Measurements from ENCODE around the gene TP53BP2. TPM values are rescaled to one million over a fixed set of nuclear protein-coding genes. Genes with fewer than 3 reads are reported as not detected.
A peak's percentile ranks its signal among the peaks of the same experiment; 100 is the strongest.
"Not testable (repeated sequence)": the region's sequence is repeated elsewhere in the genome, so short reads cannot be mapped to it uniquely, and the experiment has no call there.

TP53BP2 gene
- total RNA-seq, 1 donor from 2014 or later, result 59.2 TPM

- Mint-ChIP-seq H3K36me3 (ENCODE audit: insufficient read depth) (peaks cover 2% of the 10 kb centered on the region), H3K4me3 (ENCODE audit: low read depth) (no peak overlapping the region), H3K27me3 (peaks cover 59% of the 10 kb centered on the region), H3K4me1 (ENCODE audit: low read depth) (peaks cover 20% of the 10 kb centered on the region), H3K9me3 (ENCODE audit: low read depth) (no peaks in the 10 kb centered on the region), H3K27ac (no peak overlapping the region)
- DNase-seq (ENCODE audit: low spot score, unreplicated experiment), result no peak
- TF ChIP-seq, protein P1, sequence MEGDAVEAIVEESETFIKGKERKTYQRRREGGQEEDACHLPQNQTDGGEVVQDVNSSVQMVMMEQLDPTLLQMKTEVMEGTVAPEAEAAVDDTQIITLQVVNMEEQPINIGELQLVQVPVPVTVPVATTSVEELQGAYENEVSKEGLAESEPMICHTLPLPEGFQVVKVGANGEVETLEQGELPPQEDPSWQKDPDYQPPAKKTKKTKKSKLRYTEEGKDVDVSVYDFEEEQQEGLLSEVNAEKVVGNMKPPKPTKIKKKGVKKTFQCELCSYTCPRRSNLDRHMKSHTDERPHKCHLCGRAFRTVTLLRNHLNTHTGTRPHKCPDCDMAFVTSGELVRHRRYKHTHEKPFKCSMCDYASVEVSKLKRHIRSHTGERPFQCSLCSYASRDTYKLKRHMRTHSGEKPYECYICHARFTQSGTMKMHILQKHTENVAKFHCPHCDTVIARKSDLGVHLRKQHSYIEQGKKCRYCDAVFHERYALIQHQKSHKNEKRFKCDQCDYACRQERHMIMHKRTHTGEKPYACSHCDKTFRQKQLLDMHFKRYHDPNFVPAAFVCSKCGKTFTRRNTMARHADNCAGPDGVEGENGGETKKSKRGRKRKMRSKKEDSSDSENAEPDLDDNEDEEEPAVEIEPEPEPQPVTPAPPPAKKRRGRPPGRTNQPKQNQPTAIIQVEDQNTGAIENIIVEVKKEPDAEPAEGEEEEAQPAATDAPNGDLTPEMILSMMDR (IDR thresholded peaks at IDR 0.05; ENCODE audit: unreplicated experiment), result no peak
These were observed 102.8 kb downstream of the TP53BP2 start for GRCh38 chr1:223742856-223743517.

DNA sequence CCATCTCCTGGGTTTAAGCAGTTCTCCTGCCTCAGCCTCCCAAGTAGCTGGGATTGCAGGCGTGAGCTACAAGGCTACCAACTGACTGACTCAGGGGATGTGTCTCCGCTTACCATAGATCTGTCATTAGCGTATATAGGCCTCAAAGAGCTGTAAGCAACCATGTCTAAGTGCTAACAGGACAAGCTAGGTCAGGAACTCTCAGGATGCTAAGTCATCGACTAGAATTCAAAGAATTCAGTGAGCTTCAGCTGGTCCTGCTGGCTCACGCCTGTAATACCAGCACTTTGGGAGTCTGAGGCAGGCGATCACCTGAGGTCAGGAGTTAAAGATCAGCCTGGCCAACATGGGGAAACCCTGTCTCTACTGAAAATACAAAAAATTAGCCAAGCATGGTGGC, 103.9 kb downstream of the TP53BP2 start:
- H3K9me3 Mint-ChIP-seq (ENCODE audit: low read depth), result no peaks in the 10 kb centered on the region
- no peak overlapping the region for H3K4me3 Mint-ChIP-seq (ENCODE audit: low read depth)
- no peak for DNase-seq (ENCODE audit: low spot score, unreplicated experiment)
- H3K4me1 Mint-ChIP-seq (ENCODE audit: low read depth), result peaks cover 21% of the 10 kb centered on the region
- TF ChIP-seq, protein P1 (IDR thresholded peaks at IDR 0.05; ENCODE audit: unreplicated experiment), result no peak
- H3K27ac Mint-ChIP-seq, result no peak overlapping the region
- H3K27me3 Mint-ChIP-seq, result peaks cover 48% of the 10 kb centered on the region
- no peaks in the 10 kb centered on the region for H3K36me3 Mint-ChIP-seq (ENCODE audit: insufficient read depth)

DNA sequence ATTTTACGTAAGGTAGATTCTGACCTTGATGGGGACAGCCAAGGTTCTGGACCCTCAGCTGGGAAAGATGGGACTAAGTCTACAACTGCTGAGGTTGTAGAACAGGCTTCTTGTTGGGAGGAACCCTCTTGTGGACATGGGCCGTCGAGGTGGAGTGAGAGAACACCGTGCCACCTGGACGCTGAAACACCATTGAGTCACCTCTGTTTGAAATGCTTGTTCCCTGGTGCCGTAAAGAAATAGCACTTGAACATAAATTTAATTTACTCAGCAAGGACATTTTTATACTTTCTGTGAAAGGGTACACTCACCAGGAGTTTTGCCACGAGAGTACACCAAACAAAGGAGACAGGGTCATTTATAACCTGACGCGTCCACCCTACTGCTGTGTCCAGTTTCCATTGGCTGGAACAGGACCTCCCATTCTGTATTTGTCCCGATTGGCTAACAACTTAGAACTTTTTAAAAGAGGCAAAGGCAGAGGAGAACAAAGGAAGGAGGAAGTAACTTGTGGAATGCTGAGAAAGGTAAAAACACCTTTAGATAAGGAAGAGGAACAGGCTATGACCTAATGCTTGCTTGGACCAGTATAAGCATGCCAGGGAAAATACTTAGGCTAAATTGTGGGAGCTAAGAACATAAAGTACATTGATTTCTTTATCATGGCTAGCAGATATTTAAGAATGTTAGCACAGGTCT, 105.6 kb downstream of the TP53BP2 start:
- not testable (repeated sequence) for DNase-seq (ENCODE audit: low spot score, unreplicated experiment); H3K36me3 Mint-ChIP-seq (ENCODE audit: insufficient read depth); H3K9me3 Mint-ChIP-seq (ENCODE audit: low read depth); H3K4me3 Mint-ChIP-seq (ENCODE audit: low read depth)
- Mint-ChIP-seq H3K27ac (peak overlapping the region; percentile 91), H3K4me1 (ENCODE audit: low read depth) (peaks cover 21% of the 10 kb centered on the region), H3K27me3 (peaks cover 42% of the 10 kb centered on the region)

GRCh38 chr1:223739366-223740037, 106.2 kb downstream of the TP53BP2 start:
- Mint-ChIP-seq H3K27me3 (peaks cover 43% of the 10 kb centered on the region), H3K36me3 (ENCODE audit: insufficient read depth) (no peaks in the 10 kb centered on the region), H3K9me3 (ENCODE audit: low read depth) (no peaks in the 10 kb centered on the region), H3K4me3 (ENCODE audit: low read depth) (no peak overlapping the region), H3K4me1 (ENCODE audit: low read depth) (peaks cover 21% of the 10 kb centered on the region), H3K27ac (peak overlapping the region; percentile 91)
- no peak for DNase-seq (ENCODE audit: low spot score, unreplicated experiment)
- TF ChIP-seq, protein P1 (IDR thresholded peaks at IDR 0.05; ENCODE audit: unreplicated experiment), result no peak

DNA sequence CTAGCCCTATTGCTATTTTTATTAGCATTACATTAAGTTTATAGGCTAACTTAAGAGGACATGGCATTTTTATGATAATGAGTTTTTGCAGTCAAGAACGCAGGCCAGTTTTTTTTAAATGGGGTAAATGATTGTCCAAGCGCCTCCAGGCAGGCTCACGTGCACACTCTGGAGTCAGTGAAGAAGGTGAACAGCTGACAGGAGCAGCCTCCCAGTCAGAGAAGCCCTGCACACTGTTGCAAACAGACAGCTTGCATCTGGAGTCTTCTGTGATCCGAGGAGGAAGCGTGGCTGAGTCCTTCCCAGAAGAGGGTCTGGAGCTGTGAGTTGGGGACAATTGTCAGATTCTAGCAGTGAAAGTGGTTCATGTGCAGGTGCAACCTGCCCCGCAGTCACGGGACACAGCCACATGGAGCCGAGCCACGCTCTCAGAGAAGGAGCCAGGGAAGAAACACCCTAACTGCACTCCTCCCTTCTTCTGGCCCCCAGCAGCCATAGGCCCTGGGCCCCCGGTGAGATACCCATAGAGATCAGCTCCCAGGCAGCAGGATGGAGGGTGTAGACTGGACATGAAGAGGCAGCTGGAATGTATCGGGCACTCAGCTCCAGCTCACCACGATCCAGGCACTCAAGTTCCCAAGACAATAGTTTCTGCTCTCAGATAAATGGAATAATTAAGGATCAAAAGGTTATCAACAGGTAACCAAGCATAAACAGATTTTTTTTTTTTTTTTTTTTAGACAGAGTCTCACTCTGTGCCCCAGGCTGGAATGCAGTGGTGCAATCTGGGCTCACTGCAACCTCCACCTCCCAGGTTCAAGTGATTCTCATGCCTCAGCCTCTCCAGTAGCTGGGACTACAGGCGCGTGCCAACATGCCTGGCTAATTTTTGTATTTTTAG, 107.0 kb downstream of the TP53BP2 start:
- Mint-ChIP-seq H3K9me3 (ENCODE audit: low read depth) (no peaks in the 10 kb centered on the region), H3K4me1 (ENCODE audit: low read depth) (peaks cover 24% of the 10 kb centered on the region), H3K27ac (peak overlapping the region; percentile 85), H3K36me3 (ENCODE audit: insufficient read depth) (no peaks in the 10 kb centered on the region), H3K27me3 (peaks cover 41% of the 10 kb centered on the region), H3K4me3 (ENCODE audit: low read depth) (peak overlapping the region; percentile 35)
- TF ChIP-seq, protein P1 (IDR thresholded peaks at IDR 0.05; ENCODE audit: unreplicated experiment), result no peak
- DNase-seq (ENCODE audit: low spot score, unreplicated experiment), result no peak

All from progenitor cell of endocrine pancreas (in vitro differentiated cells).